PC-3 (cell line): ENCODE data around the gene HYAL1. TPM values are rescaled to one million over a fixed set of nuclear protein-coding genes. Genes with fewer than 3 reads are reported as not detected.
A peak's percentile ranks its signal among the peaks of the same experiment; 100 is the strongest.

Experiments used
- ATAC-seq: fragments of 200-7000 bp; cut with Tn5 transposase; 2 replicates; pipeline ENCODE4 v1.9.1; 2020; ENCODE audit warnings: mild to moderate bottlenecking, moderate library complexity
- BruUV-seq: library from RNA; stranded (reverse); fragments of 400-500 nt; replicated peaks from 2 replicates; lab custom pipeline; 2021; lab: Mats Ljungman, UMichigan
- CTCF ChIA-PET: fragments of 300-600 bp; sonication (Branson Sonifier 250); formaldehyde crosslinking; loops from one replicate; lab custom pipeline; 2022; ENCODE audit warnings: antibody characterized with exemption; lab: Charles Lee
- POLR2A ChIA-PET: fragments of 300-600 bp; sonication (Branson Sonifier 250); formaldehyde crosslinking; loops from one replicate; lab custom pipeline; 2022; ENCODE audit warnings: antibody characterized with exemption; ENCODE audit not compliant: unreplicated experiment; lab: Charles Lee
- DNase-seq: peaks from one replicate; pipeline ENCODE4 v3.0.0-alpha.2; 2015
- H2AFZ ChIP-seq: fragments of 300-600 bp; sonication (generic); 2 replicates; pipeline ENCODE4 v1.6.0; 2016; ENCODE audit warnings: antibody characterized with exemption, low read length
- H3F3A ChIP-seq: fragments of 300-600 bp; sonication (generic); one replicate; pipeline ENCODE4 v1.6.0; 2017; ENCODE audit warnings: antibody characterized with exemption, low read length, control low read depth, mild to moderate bottlenecking; ENCODE audit not compliant: unreplicated experiment
- H3K27ac ChIP-seq: fragments of 300-600 bp; sonication (generic); 2 replicates; pipeline ENCODE4 v1.5.1; 2016; ENCODE audit warnings: mild to moderate bottlenecking, low read length
- H3K27me3 ChIP-seq: fragments of 300-600 bp; sonication (generic); 2 replicates; pipeline ENCODE4 v1.6.1; 2016; ENCODE audit warnings: low read length, mixed read lengths
- H3K36me3 ChIP-seq: fragments of 300-600 bp; sonication (generic); 2 replicates; pipeline ENCODE4 v1.6.1; 2016; ENCODE audit warnings: low read depth, mixed run types, low read length, mixed read lengths
- H3K4me1 ChIP-seq: fragments of 300-600 bp; sonication (generic); 2 replicates; pipeline ENCODE4 v1.5.1; 2016; ENCODE audit warnings: low read length; ENCODE audit not compliant: insufficient read depth
- H3K4me2 ChIP-seq: fragments of 300-600 bp; sonication (generic); 2 replicates; pipeline ENCODE4 v1.6.0; 2016; ENCODE audit warnings: low read length
- H3K4me3 ChIP-seq: fragments of 300-600 bp; sonication (generic); 2 replicates; pipeline ENCODE4 v1.5.1; 2016; ENCODE audit warnings: mild to moderate bottlenecking, low read length, mixed read lengths
- H3K79me2 ChIP-seq: fragments of 300-600 bp; sonication (generic); 2 replicates; pipeline ENCODE4 v1.6.1; 2017; ENCODE audit warnings: low read length, mixed read lengths
- H3K9ac ChIP-seq: fragments of 300-600 bp; sonication (generic); 2 replicates; pipeline ENCODE4 v1.6.0; 2016; ENCODE audit warnings: mild to moderate bottlenecking, low read length
- H3K9me2 ChIP-seq: fragments of 300-600 bp; sonication (generic); replicated peaks from 2 replicates; pipeline ENCODE4 v1.6.1; 2016; ENCODE audit warnings: mixed run types, low read length, mixed read lengths
- H3K9me3 ChIP-seq: fragments of 300-600 bp; sonication (generic); 2 replicates; pipeline ENCODE4 v1.6.1; 2016; ENCODE audit warnings: low read length, mixed read lengths
- H4K20me1 ChIP-seq: fragments of 300-600 bp; sonication (generic); 2 replicates; pipeline ENCODE4 v1.6.1; 2016; ENCODE audit warnings: low read length, mixed read lengths
- EZH2 ChIP-seq: fragments of 300-600 bp; sonication (generic); IDR thresholded peaks from one replicate; pipeline ENCODE4 v1.6.1; 2017; ENCODE audit warnings: antibody characterized with exemption, mild to moderate bottlenecking, low read length; ENCODE audit not compliant: unreplicated experiment
- EZH2phosphoT487 ChIP-seq: fragments of 300-600 bp; sonication (generic); IDR thresholded peaks from 2 replicates; pipeline ENCODE4 v1.6.1; 2018; ENCODE audit warnings: mild to moderate bottlenecking, antibody characterized with exemption, low read length, borderline replicate concordance
- intact Hi-C: fragments of 100-400 bp; cut with micrococcal nuclease; formaldehyde crosslinking; loops from 2 replicates; pipeline ENCODE4 v1.9.0; 2023
- total RNA-seq: library from RNA; depleted of rRNA; stranded (reverse); fragments of >200 nt; gene quantifications from 2 replicates; pipeline ENCODE4 v1.2.3, GENCODE V29; 2014
- TF ChIP-seq, protein P1 (sequence below): fragments of 300-600 bp; sonication (generic); conservative IDR thresholded peaks from 2 replicates; pipeline ENCODE4 v1.5.1; 2017; ENCODE audit warnings: antibody characterized with exemption, low read depth, mild to moderate bottlenecking, low read length

The HYAL1 gene
- total RNA-seq, 1 experiment from 2014 or later = 1.3 TPM

DNA sequence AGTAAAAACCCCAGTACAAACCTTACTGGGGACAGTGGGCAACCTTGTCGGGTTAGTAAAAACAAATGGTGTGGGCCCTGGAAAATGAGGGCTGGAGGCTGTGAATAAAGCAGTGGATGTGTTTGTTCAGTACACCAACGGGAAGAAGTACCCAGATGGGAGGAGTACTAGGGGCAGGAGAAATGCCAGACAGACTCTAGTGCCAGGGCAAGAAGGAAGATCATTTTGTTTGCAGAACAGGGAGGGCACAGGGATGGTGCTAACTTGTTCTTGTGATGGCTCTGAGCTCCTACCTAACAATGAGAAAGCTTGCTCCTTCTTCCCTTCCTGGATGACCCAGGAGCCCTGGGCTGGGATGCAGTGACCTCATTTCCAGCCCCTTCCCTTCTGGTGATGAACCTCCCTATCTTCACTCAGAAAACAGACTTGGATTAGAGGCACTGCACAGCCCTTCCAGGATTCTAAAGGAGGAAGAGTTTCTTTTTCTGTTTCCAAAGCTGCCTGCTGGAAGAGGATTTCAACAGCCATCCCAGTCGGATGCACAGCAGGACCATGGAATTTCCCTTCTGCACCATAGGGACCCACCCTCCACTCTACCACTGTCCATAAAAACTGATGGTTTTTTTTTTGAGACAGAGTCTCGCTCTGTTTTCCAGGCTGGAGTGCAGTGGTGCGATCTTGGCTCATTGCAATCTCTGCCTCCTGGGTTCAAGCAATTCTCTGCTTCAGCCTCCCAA lies 31.1 kb upstream of the HYAL1 start:
- Histone ChIP-seq H3K79me2 (peaks cover 53% of the 10 kb centered on the region), H3K27me3 (no peaks in the 10 kb centered on the region), H3K4me3 (peak overlapping the region; percentile 89; the same call in 1 of the 2 replicates), H3K9ac (no peak overlapping the region), H3F3A (no peaks in the 10 kb centered on the region), H3K36me3 (peaks cover 26% of the 10 kb centered on the region; the same call in 1 of the 2 replicates), H2AFZ (no peak overlapping the region), H3K9me3 (no peaks in the 10 kb centered on the region), H3K9me2 (no peaks in the 10 kb centered on the region), H3K27ac (no peak overlapping the region), H3K4me2 (peak overlapping the region; percentile 88), H3K4me1 (peaks cover 32% of the 10 kb centered on the region), H4K20me1 (peaks cover 13% of the 10 kb centered on the region; the same call in 1 of the 2 replicates)
- ChIA-PET CTCF (no interaction called here), POLR2A (no interaction called here)
- ATAC-seq (no peak), DNase-seq (no peak)
- intact Hi-C loops = no loop called here
- TF ChIP-seq, protein P1, sequence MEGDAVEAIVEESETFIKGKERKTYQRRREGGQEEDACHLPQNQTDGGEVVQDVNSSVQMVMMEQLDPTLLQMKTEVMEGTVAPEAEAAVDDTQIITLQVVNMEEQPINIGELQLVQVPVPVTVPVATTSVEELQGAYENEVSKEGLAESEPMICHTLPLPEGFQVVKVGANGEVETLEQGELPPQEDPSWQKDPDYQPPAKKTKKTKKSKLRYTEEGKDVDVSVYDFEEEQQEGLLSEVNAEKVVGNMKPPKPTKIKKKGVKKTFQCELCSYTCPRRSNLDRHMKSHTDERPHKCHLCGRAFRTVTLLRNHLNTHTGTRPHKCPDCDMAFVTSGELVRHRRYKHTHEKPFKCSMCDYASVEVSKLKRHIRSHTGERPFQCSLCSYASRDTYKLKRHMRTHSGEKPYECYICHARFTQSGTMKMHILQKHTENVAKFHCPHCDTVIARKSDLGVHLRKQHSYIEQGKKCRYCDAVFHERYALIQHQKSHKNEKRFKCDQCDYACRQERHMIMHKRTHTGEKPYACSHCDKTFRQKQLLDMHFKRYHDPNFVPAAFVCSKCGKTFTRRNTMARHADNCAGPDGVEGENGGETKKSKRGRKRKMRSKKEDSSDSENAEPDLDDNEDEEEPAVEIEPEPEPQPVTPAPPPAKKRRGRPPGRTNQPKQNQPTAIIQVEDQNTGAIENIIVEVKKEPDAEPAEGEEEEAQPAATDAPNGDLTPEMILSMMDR = no peak
- no TSS peak for BruUV-seq

DNA sequence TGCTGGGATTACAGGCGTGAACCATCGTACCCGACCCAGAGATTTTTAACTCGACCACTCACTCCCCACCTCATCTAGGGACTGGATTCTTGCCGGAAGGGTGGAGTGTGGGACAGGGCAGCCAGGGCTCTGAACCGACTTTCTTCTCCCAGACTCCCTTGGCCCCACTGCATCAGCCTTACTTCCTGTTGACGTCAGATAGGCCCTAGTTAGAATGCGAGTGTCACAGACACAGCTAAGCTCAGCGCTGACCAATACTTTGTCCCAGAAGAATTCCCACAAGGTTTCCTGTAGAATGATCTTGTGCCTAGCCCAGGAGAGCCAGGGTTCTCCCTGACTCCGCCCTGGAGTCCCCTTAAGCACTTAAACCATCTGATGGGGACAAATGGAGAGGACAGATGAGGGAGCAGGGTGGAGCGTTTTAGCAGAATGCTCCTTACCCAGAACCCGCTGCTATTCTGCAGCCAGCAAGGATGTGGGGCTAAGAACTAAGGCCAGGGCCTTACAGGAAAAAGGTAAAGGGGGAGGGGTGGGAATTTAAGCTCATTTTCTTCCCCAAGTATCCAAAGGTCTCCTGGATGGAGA lies 30.5 kb upstream of the HYAL1 start:
- Histone ChIP-seq H3K4me3 (no peak overlapping the region), H2AFZ (no peak overlapping the region), H3K4me2 (peak overlapping the region; percentile 88), H3F3A (no peaks in the 10 kb centered on the region), H3K36me3 (peaks cover 26% of the 10 kb centered on the region; the same call in 1 of the 2 replicates), H3K9ac (no peak overlapping the region), H3K4me1 (peaks cover 32% of the 10 kb centered on the region), H3K27me3 (no peaks in the 10 kb centered on the region), H3K27ac (no peak overlapping the region), H3K79me2 (peaks cover 53% of the 10 kb centered on the region), H4K20me1 (peaks cover 13% of the 10 kb centered on the region; the same call in 1 of the 2 replicates), H3K9me3 (no peaks in the 10 kb centered on the region), H3K9me2 (no peaks in the 10 kb centered on the region)
- DNase-seq (no peak), ATAC-seq (no peak)
- intact Hi-C loops = no loop called here
- CTCF ChIA-PET = no interaction called here
- no TSS peak for BruUV-seq
- TF ChIP-seq EZH2 (no peak), EZH2phosphoT487 (no peak)
- TF ChIP-seq, protein P1 = no peak
- POLR2A ChIA-PET = no interaction called here

DNA sequence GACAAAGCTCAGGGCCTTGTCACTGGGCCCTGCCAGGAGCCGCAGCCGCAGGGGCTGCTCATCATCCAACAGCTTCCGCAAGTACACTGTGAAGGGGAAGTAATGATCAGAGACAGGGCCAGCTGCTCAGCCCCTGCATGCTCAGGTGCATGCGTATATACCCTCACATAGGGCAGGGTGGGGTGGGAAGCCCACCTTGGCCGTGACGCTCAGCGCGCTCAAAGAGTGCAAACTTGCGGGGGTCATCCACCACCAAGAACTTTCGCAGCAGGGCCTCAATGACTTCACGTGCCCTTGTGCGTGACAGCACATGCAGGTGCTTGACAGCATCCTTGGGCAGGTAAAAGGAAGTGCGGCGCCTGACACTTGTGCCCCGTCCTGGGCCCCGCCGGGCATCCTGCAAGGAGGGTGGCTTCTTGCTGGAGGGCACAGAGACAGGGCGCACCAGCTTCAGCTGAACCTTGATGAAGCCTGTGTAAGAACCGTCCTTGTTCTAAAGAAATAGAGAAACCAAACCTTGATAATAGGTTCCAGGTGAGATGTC lies 28.1 kb upstream of the HYAL1 start:
- Histone ChIP-seq H3K36me3 (peaks cover 26% of the 10 kb centered on the region; the same call in 1 of the 2 replicates), H3K4me1 (peaks cover 35% of the 10 kb centered on the region)
- POLR2A ChIA-PET = no interaction called here

More for the DNA sequence above, 28.1 kb upstream of the HYAL1 start:
- peaks cover 61% of the 10 kb centered on the region for H3K79me2 ChIP-seq
- no peak overlapping the region for H3K9ac ChIP-seq
- H2AFZ ChIP-seq = no peak overlapping the region
- CTCF ChIA-PET = no interaction called here
- no TSS peak for BruUV-seq
- H3K9me3 ChIP-seq = no peaks in the 10 kb centered on the region
- H3F3A ChIP-seq = no peaks in the 10 kb centered on the region
- no peaks in the 10 kb centered on the region for H3K9me2 ChIP-seq
- intact Hi-C loops = no loop called here
- DNase-seq = no peak
- H3K4me3 ChIP-seq = no peak overlapping the region
- no peak for ATAC-seq
- peaks cover 13% of the 10 kb centered on the region; the same call in 1 of the 2 replicates for H4K20me1 ChIP-seq
- no peak overlapping the region for H3K4me2 ChIP-seq
- H3K27ac ChIP-seq = no peak overlapping the region
- TF ChIP-seq EZH2phosphoT487 = no peak
- no peak for TF ChIP-seq EZH2
- TF ChIP-seq, protein P1 = no peak
- no peaks in the 10 kb centered on the region for H3K27me3 ChIP-seq
